Measurements from ENCODE around the gene NGF. TPM values are rescaled to one million over a fixed set of nuclear protein-coding genes. Genes with fewer than 3 reads are reported as not detected.

The NGF gene
- total and polyA plus RNA-seq, 2 donors (not counting 1 experiment from before 2014, with no cell fraction given) = not detected

DNA sequence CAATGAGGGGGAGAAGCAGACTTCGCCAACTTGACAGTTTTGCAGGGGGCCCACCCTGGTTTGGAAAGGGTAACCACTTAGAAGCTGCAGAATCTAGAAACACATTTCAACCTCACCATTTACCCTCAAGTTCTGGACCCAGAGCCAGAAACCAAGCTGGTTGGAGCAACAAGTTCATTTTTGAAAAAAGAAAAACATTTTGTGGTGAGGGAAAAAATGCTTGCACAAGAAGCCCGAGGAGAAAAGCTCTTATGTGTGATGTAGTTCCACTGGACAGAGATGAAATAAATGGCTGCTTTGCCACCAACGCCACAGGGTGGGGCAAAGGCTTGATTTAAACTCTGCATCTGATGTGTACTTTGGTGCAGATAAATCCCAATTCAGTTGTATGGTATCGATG, 10.6 kb upstream of the NGF start:
- no peak for ATAC-seq (ENCODE audit: low read depth)
- Histone ChIP-seq H3K9me3 (ENCODE audit: control extremely low read depth in 1 of 3, control insufficient read depth in 2 of 3, insufficient read depth in 1 of 3, low read length in 2 of 3) (no peaks in the 10 kb centered on the region), H3K4me3 (ENCODE audit: control extremely low read depth in 1 of 5, extremely low read depth in 1 of 5, insufficient read depth in 1 of 5, low read depth in 2 of 5, low read length in 4 of 5) (no peak overlapping the region), H3K27me3 (replicated peaks in 1 of 4; ENCODE audit: control extremely low read depth in 1 of 4, control insufficient read depth in 3 of 4, insufficient read depth in 4 of 4, low read length in 3 of 4) (peaks cover 0 to 3% (median 0%) of the 10 kb centered on the region in 4 experiments), H3K36me3 (replicated peaks in 1 of 2; ENCODE audit: control extremely low read depth in 1 of 2, control insufficient read depth in 1 of 2, extremely low read depth in 1 of 2, insufficient read depth in 2 of 2, low read length in 1 of 2) (no peaks in the 10 kb centered on the region), H3K9ac (ENCODE audit: low read length) (no peak overlapping the region), H3K4me2 (replicated peaks; ENCODE audit: low read depth, low read length, poor library complexity, severe bottlenecking) (no peak overlapping the region), H2AFZ (ENCODE audit: insufficient read depth, low read depth, low read length, poor library complexity, severe bottlenecking) (no peak overlapping the region), H3K79me2 (ENCODE audit: control insufficient read depth, insufficient read depth, low read length) (no peaks in the 10 kb centered on the region), H3K4me1 (ENCODE audit: control insufficient read depth in 2 of 2, insufficient read depth in 2 of 2, low read length in 2 of 2) (no peaks in the 10 kb centered on the region), H4K20me1 (ENCODE audit: control insufficient read depth, insufficient read depth, low read length, poor library complexity, severe bottlenecking) (no peaks in the 10 kb centered on the region), H3K27ac (ENCODE audit: low read length in 2 of 2) (no peak overlapping the region)
- no peak overlapping the region for H3K27ac Mint-ChIP-seq
- POLR2A ChIA-PET = no interaction called here
- CTCF ChIA-PET = no interaction called here
- DNase-seq = no peak
- intact Hi-C loops (cut with micrococcal nuclease) = no loop called here
- H3K4me1 Mint-ChIP-seq = peaks cover under 1% of the 10 kb centered on the region
- WGBS (ENCODE audit: insufficient coverage) = 93% methylated on average over 2 of the region's 4 CpGs
- no peak for TF ChIP-seq EZH2 (IDR thresholded peaks at IDR 0.05; ENCODE audit: borderline replicate concordance, insufficient read depth, low read depth, low read length, poor library complexity, severe bottlenecking)
- TF ChIP-seq, protein P1, sequence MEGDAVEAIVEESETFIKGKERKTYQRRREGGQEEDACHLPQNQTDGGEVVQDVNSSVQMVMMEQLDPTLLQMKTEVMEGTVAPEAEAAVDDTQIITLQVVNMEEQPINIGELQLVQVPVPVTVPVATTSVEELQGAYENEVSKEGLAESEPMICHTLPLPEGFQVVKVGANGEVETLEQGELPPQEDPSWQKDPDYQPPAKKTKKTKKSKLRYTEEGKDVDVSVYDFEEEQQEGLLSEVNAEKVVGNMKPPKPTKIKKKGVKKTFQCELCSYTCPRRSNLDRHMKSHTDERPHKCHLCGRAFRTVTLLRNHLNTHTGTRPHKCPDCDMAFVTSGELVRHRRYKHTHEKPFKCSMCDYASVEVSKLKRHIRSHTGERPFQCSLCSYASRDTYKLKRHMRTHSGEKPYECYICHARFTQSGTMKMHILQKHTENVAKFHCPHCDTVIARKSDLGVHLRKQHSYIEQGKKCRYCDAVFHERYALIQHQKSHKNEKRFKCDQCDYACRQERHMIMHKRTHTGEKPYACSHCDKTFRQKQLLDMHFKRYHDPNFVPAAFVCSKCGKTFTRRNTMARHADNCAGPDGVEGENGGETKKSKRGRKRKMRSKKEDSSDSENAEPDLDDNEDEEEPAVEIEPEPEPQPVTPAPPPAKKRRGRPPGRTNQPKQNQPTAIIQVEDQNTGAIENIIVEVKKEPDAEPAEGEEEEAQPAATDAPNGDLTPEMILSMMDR (IDR thresholded peaks at IDR 0.05) = no peak
- H3K27me3 Mint-ChIP-seq = peaks cover 8% of the 10 kb centered on the region
- no peak overlapping the region for H3K4me3 Mint-ChIP-seq
- no peaks in the 10 kb centered on the region for H3K9me3 Mint-ChIP-seq (ENCODE audit: insufficient read depth)

DNA sequence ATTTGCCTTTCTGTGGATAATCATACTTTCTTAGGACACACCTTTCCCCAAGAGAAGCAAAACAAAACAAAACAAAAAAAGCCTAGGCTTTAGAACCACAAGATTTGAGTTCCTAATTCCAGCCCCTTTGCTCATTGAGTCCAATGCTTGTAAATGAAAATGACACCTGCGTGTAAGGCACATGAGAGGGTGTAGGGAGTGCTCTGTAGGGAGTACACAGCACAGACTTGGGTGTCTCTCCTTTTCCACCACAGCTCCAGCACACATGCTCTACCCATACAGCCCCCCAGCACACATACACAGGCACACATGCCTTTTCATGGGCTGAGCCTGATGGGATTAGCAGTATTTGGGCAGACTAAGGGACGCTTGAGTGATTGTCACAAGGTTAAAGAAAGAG, 9.2 kb upstream of the NGF start:
- H3K4me3 ChIP-seq (ENCODE audit: control extremely low read depth in 1 of 5, extremely low read depth in 1 of 5, insufficient read depth in 1 of 5, low read depth in 2 of 5, low read length in 4 of 5) = no peak overlapping the region
- H2AFZ ChIP-seq (ENCODE audit: insufficient read depth, low read depth, low read length, poor library complexity, severe bottlenecking) = no peak overlapping the region
- H3K27me3 ChIP-seq (replicated peaks in 1 of 4; ENCODE audit: control extremely low read depth in 1 of 4, control insufficient read depth in 3 of 4, insufficient read depth in 4 of 4, low read length in 3 of 4) = no peaks in the 10 kb centered on the region
- TF ChIP-seq, protein P1 (IDR thresholded peaks at IDR 0.05) = no peak
- TF ChIP-seq EZH2 (IDR thresholded peaks at IDR 0.05; ENCODE audit: borderline replicate concordance, insufficient read depth, low read depth, low read length, poor library complexity, severe bottlenecking) = no peak
- H3K4me1 Mint-ChIP-seq = peaks cover 4% of the 10 kb centered on the region
- H3K4me1 ChIP-seq (ENCODE audit: control insufficient read depth in 2 of 2, insufficient read depth in 2 of 2, low read length in 2 of 2) = no peaks in the 10 kb centered on the region
- H4K20me1 ChIP-seq (ENCODE audit: control insufficient read depth, insufficient read depth, low read length, poor library complexity, severe bottlenecking) = no peaks in the 10 kb centered on the region
- ChIA-PET CTCF (no interaction called here), POLR2A (no interaction called here)
- ATAC-seq (ENCODE audit: low read depth) = no peak
- H3K4me3 Mint-ChIP-seq = no peak overlapping the region
- no peak overlapping the region for H3K4me2 ChIP-seq (replicated peaks; ENCODE audit: low read depth, low read length, poor library complexity, severe bottlenecking)
- H3K9me3 Mint-ChIP-seq (ENCODE audit: insufficient read depth) = no peaks in the 10 kb centered on the region
- H3K9ac ChIP-seq (ENCODE audit: low read length) = no peak overlapping the region
- no peak overlapping the region for H3K27ac ChIP-seq (ENCODE audit: low read length in 2 of 2)
- DNase-seq = no peak
- no peaks in the 10 kb centered on the region for H3K36me3 ChIP-seq (replicated peaks in 1 of 2; ENCODE audit: control extremely low read depth in 1 of 2, control insufficient read depth in 1 of 2, extremely low read depth in 1 of 2, insufficient read depth in 2 of 2, low read length in 1 of 2)
- no peaks in the 10 kb centered on the region for H3K9me3 ChIP-seq (ENCODE audit: control extremely low read depth in 1 of 3, control insufficient read depth in 2 of 3, insufficient read depth in 1 of 3, low read length in 2 of 3)
- H3K27me3 Mint-ChIP-seq = peaks cover 4% of the 10 kb centered on the region
- WGBS (ENCODE audit: insufficient coverage) = 90% methylated on average over 1 of the region's 2 CpGs
- intact Hi-C loops (cut with micrococcal nuclease) = no loop called here
- H3K27ac Mint-ChIP-seq = no peak overlapping the region
- H3K79me2 ChIP-seq (ENCODE audit: control insufficient read depth, insufficient read depth, low read length) = no peaks in the 10 kb centered on the region
